ENCODE results near the gene ABTB1. TPM values are rescaled to one million over a fixed set of nuclear protein-coding genes. Genes with fewer than 3 reads are reported as not detected.

ABTB1 gene
- total RNA-seq, 5 donors from 2014 or later (not counting 1 experiment from before 2014, with no cell fraction given): 107 to 187 (median 166) TPM

DNA sequence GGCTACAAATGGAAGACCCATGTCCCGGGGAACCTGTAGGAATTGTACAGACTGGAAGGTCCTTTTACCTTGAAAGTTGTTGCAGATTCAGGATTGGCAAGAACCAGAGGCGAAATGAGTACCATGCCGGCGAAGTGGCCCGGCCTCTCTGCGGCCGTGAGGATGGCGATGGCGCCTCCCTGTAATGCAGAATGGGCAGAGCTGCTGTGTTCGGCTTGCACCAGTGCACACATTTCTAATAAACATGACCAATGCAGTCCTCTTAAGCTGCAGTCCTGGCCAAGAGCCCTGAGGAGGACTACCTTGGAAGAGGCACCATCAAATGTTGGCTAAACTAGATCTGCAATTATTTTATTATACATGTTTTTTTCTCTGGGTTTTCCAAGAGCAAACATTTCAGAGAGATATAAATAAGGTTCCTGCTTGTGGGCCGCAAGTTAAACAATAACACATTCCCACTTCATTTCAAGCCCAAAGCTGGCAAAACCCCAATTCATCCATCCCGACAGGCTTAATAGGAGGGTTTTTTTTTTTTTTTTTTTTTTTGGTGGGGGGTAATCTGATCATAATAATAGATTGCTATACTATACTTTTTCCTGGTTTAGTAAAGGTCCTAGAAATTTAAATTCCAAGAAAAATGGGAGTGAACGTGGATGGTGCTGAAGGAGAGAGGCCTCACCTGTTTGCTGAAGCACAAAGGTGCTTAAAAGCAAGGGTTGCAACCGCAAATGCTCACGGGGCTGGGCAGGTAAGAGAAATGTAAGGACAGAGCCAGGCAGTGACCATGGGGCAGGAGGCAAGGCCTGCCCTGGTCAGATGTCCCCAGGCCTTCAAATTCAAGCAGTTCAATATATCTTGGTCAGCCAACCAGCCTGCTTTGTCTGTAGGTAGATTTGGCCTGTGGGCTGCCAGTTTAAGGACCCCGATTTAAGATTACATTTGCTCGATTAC, 48.5 kb downstream of the ABTB1 start:
- Mint-ChIP-seq H3K9me3 (no peaks in the 10 kb centered on the region), H3K4me1 (no peaks in the 10 kb centered on the region), H3K36me3 (no peaks in the 10 kb centered on the region), H3K27me3 (peaks cover 9 to 24% of the 10 kb centered on the region in 2 donors), H3K27ac (no peak overlapping the region), H3K4me3 (no peak overlapping the region)
- WGBS (ENCODE audit: insufficient coverage): 89% methylated on average over 12 of the region's 17 CpGs
- Histone ChIP-seq H3K4me3 (ENCODE audit: control insufficient read depth in 1 of 2, extremely low read depth in 1 of 2, low read length in 1 of 2) (no peak overlapping the region), H3K27ac (ENCODE audit: low read length) (no peak overlapping the region), H3K36me3 (ENCODE audit: control insufficient read depth in 2 of 2, extremely low read depth in 1 of 2, insufficient read depth in 1 of 2, low read length in 1 of 2) (no peaks in the 10 kb centered on the region), H3K4me1 (ENCODE audit: control insufficient read depth in 1 of 2, extremely low read depth in 1 of 2, insufficient read depth in 2 of 2, low read length in 2 of 2) (no peaks in the 10 kb centered on the region), H3K9me3 (no peaks in the 10 kb centered on the region), H3K27me3 (replicated peaks in 1 of 2; ENCODE audit: control insufficient read depth in 2 of 2, extremely low read depth in 1 of 2, insufficient read depth in 2 of 2, low read length in 1 of 2) (peaks cover 0 to 32% of the 10 kb centered on the region in 2 experiments)
- no peak for DNase-seq
- ChIA-PET POLR2A (interaction anchor here in 1 of 2 donors (0.6 kb wide), 1 partner anchor 14 kb away, joined by 8 read pairs; no protein-coding TSS in a partner anchor), CTCF (no interaction called here)
- no peak for ATAC-seq (replicated peaks in 1 of 4)

DNA sequence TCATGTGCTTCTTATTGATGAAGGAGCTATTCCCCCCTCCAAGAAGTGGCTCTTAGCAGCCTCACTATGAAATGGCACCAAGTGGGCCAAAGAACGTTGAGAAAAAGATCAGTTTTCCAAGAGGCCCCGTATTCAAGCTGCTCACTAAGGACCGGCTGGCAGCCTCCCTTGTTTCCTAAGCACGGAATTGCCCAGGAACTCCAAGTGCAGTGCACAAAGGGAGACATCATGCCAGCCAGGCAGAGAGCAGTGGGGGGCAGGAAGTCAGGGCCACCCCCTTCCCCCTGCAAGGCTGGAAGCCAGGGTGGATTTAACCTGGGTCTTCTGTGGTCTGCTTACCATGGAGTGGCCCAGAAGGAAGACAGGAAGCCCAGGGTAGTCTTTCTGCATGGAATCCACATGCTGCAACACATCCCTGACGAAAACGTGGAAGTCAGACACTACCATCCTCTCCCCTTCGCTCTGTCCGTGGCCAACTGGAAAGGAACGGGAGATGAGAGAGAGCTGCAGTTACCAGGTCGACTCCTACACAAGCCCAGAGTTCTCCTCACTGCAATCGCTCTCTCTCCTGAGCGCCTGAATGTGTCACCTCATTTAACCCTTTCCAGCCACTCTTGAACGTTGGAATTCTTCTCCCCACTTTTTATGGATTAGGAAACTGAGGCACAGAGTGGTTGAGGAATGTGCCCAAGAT, 49.5 kb downstream of the ABTB1 start:
- H3K27ac Mint-ChIP-seq: no peak overlapping the region
- CTCF ChIA-PET: no interaction called here

DNA sequence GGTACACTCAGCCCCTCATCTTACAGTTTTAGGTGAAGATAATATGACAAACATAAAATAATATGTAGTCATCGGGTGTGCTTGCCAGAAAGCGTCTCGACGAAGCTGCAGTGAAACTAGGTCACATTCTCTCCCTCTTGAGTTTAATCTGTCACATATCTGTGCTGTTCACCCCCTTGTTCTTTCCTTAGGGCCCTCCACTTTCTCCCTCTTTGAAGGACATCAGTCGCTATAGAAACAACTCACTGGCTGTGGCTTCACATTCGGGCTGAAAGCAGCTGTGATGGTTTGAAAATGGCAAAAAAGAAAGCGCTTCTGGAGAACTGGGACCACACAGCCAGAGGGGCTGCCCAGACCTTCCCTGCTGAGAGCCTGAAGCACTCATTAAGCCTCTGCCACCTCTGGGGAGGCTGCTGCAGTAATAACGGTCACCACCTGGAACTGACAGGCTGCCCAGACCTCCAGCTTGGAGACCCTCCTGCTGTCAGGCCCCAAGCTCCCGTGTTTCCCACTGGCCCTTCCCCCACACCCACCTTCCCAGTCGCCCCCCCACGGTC, 50.3 kb downstream of the ABTB1 start:
- H3K4me1 Mint-ChIP-seq: no peaks in the 10 kb centered on the region
- CTCF ChIA-PET: no interaction called here
- Histone ChIP-seq H3K27me3 (replicated peaks in 1 of 2; ENCODE audit: control insufficient read depth in 2 of 2, extremely low read depth in 1 of 2, insufficient read depth in 2 of 2, low read length in 1 of 2) (peaks cover 0 to 20% of the 10 kb centered on the region in 2 experiments), H3K36me3 (ENCODE audit: control insufficient read depth in 2 of 2, extremely low read depth in 1 of 2, insufficient read depth in 1 of 2, low read length in 1 of 2) (no peaks in the 10 kb centered on the region), H3K4me3 (ENCODE audit: control insufficient read depth in 1 of 2, extremely low read depth in 1 of 2, low read length in 1 of 2) (no peak overlapping the region), H3K27ac (ENCODE audit: low read length) (no peak overlapping the region), H3K4me1 (ENCODE audit: control insufficient read depth in 1 of 2, extremely low read depth in 1 of 2, insufficient read depth in 2 of 2, low read length in 2 of 2) (no peaks in the 10 kb centered on the region), H3K9me3 (no peaks in the 10 kb centered on the region)
- peaks cover 7 to 21% of the 10 kb centered on the region in 2 donors for H3K27me3 Mint-ChIP-seq
- DNase-seq (no peak), ATAC-seq (replicated peaks in 1 of 4) (no peak)
- H3K36me3 Mint-ChIP-seq: no peaks in the 10 kb centered on the region
- POLR2A ChIA-PET: no interaction called here
- 70% methylated on average over 9 of the region's 11 CpGs for WGBS (ENCODE audit: insufficient coverage)
- H3K4me3 Mint-ChIP-seq: no peak overlapping the region
- no peak overlapping the region for H3K27ac Mint-ChIP-seq
- H3K9me3 Mint-ChIP-seq: no peaks in the 10 kb centered on the region

More for the DNA sequence above, 49.5 kb downstream of the ABTB1 start:
- H3K4me3 ChIP-seq (ENCODE audit: control insufficient read depth in 1 of 2, extremely low read depth in 1 of 2, low read length in 1 of 2): no peak overlapping the region
- H3K36me3 Mint-ChIP-seq: no peaks in the 10 kb centered on the region
- H3K4me1 Mint-ChIP-seq: no peaks in the 10 kb centered on the region
- H3K4me3 Mint-ChIP-seq: no peak overlapping the region
- H3K9me3 Mint-ChIP-seq: no peaks in the 10 kb centered on the region
- ATAC-seq (replicated peaks in 1 of 4) (no peak), DNase-seq (no peak)
- H3K4me1 ChIP-seq (ENCODE audit: control insufficient read depth in 1 of 2, extremely low read depth in 1 of 2, insufficient read depth in 2 of 2, low read length in 2 of 2): no peaks in the 10 kb centered on the region
- H3K27me3 ChIP-seq (replicated peaks in 1 of 2; ENCODE audit: control insufficient read depth in 2 of 2, extremely low read depth in 1 of 2, insufficient read depth in 2 of 2, low read length in 1 of 2): peaks cover 0 to 22% of the 10 kb centered on the region in 2 experiments
- POLR2A ChIA-PET: no interaction called here
- peaks cover 7 to 24% of the 10 kb centered on the region in 2 donors for H3K27me3 Mint-ChIP-seq
- no peaks in the 10 kb centered on the region for H3K9me3 ChIP-seq
- no peaks in the 10 kb centered on the region for H3K36me3 ChIP-seq (ENCODE audit: control insufficient read depth in 2 of 2, extremely low read depth in 1 of 2, insufficient read depth in 1 of 2, low read length in 1 of 2)
- H3K27ac ChIP-seq (ENCODE audit: low read length): no peak overlapping the region
- 88% methylated on average over 10 of the region's 13 CpGs for WGBS (ENCODE audit: insufficient coverage)

DNA sequence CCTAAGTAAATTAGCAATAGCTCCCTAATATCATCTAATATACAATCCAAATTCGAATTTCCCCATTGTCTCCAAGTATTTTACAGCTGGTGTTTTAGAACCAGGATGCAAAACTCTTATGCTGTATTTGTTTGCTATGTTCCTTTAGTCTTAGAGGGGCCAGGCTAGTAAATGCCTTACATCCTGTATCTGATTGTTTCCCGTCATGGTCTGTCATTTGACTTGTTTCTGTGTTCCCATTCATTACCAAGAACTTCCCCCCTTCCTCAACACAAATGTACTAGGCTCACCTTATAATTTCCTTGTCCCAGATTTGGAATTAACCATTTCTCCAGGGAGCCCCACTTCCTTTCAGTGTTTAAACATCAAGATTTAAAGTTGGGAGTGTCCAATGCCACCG, 54.1 kb downstream of the ABTB1 start:
- Histone ChIP-seq H3K9me3 (no peaks in the 10 kb centered on the region), H3K27ac (ENCODE audit: low read length) (no peak overlapping the region), H3K36me3 (ENCODE audit: control insufficient read depth in 2 of 2, extremely low read depth in 1 of 2, insufficient read depth in 1 of 2, low read length in 1 of 2) (no peaks in the 10 kb centered on the region), H3K27me3 (replicated peaks in 1 of 2; ENCODE audit: control insufficient read depth in 2 of 2, extremely low read depth in 1 of 2, insufficient read depth in 2 of 2, low read length in 1 of 2) (peaks cover 0 to 22% of the 10 kb centered on the region in 2 experiments), H3K4me3 (ENCODE audit: control insufficient read depth in 1 of 2, extremely low read depth in 1 of 2, low read length in 1 of 2) (no peak overlapping the region), H3K4me1 (ENCODE audit: control insufficient read depth in 1 of 2, extremely low read depth in 1 of 2, insufficient read depth in 2 of 2, low read length in 2 of 2) (no peaks in the 10 kb centered on the region)
- DNase-seq: no peak
- Mint-ChIP-seq H3K27ac (no peak overlapping the region), H3K4me3 (no peak overlapping the region), H3K36me3 (no peaks in the 10 kb centered on the region), H3K27me3 (peaks cover 12 to 31% of the 10 kb centered on the region in 2 donors), H3K4me1 (no peaks in the 10 kb centered on the region), H3K9me3 (no peaks in the 10 kb centered on the region)
- no peak for ATAC-seq (replicated peaks in 1 of 4)
- WGBS (ENCODE audit: insufficient coverage): no CpG with 5 or more reads among the region's 3 CpGs
- CTCF ChIA-PET: no interaction called here
- POLR2A ChIA-PET: interaction anchor here in 1 of 2 donors (0.6 kb wide), 1 partner anchor 90 kb away, joined by 3 read pairs; no protein-coding TSS in a partner anchor

DNA sequence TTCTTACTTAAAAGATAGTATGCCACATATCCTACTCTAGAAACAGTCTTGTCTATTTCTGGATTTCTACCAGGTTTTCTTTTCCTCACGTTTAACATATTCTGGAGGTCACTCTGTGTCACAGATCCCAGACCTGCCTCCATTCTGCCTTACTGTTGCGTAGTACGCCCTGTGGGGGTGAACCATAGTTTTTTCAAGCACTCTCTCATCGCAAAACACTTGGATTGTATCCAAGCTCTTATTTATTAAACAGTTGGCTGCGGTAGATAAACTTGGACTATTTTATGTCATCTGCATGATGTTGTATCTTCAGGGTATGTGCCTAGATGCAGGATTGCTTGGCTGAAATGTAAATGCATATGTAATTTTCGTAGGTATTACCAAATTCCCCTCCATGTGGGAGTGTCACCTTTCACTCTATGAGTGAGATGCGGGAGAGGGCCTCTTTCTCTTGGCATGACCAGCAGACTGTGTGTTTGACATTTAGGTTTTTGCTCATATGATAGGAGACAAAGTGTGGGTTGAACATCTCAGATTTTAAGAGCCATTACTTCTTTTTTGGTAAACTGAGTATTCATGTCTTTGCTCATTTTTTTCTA, 55.8 kb downstream of the ABTB1 start:
- POLR2A ChIA-PET: no interaction called here
- ATAC-seq (replicated peaks in 1 of 4) (no peak), DNase-seq (no peak)
- Mint-ChIP-seq H3K36me3 (no peaks in the 10 kb centered on the region), H3K9me3 (no peaks in the 10 kb centered on the region), H3K4me3 (no peak overlapping the region), H3K27me3 (peaks cover 16 to 31% of the 10 kb centered on the region in 2 donors), H3K4me1 (no peaks in the 10 kb centered on the region), H3K27ac (no peak overlapping the region)
- 57% methylated on average over 1 of the region's 7 CpGs for WGBS (ENCODE audit: insufficient coverage)
- Histone ChIP-seq H3K27ac (ENCODE audit: low read length) (no peak overlapping the region), H3K27me3 (replicated peaks in 1 of 2; ENCODE audit: control insufficient read depth in 2 of 2, extremely low read depth in 1 of 2, insufficient read depth in 2 of 2, low read length in 1 of 2) (peaks cover 0 to 25% of the 10 kb centered on the region in 2 experiments), H3K4me3 (ENCODE audit: control insufficient read depth in 1 of 2, extremely low read depth in 1 of 2, low read length in 1 of 2) (no peak overlapping the region), H3K36me3 (ENCODE audit: control insufficient read depth in 2 of 2, extremely low read depth in 1 of 2, insufficient read depth in 1 of 2, low read length in 1 of 2) (no peaks in the 10 kb centered on the region), H3K4me1 (ENCODE audit: control insufficient read depth in 1 of 2, extremely low read depth in 1 of 2, insufficient read depth in 2 of 2, low read length in 2 of 2) (no peaks in the 10 kb centered on the region), H3K9me3 (no peaks in the 10 kb centered on the region)
- CTCF ChIA-PET: no interaction called here

DNA sequence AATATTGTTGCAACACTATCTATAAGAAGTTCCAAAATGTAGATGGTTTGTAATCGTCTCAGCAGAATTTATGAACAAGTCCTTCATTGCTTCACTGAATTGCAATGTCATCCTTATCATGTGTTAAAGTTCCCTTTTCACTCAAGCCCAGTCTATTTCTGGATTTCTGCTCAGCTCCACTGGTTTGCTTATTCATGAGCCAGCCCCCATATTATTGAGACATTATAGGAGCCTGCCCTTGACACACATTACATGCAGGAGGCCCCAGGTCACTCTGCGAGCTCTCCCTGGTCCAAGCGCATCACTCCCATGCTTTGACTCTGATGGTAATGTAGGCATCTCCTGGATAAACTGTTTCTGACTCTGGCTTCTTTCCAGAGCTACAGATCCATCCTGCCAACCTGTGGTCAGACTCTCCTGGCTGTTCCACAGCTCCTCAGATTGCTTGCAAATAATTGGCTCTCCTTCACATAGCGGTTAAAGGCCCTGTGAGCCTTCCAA, 56.9 kb downstream of the ABTB1 start:
- ChIA-PET CTCF (no interaction called here), POLR2A (no interaction called here)
- Mint-ChIP-seq H3K36me3 (no peaks in the 10 kb centered on the region), H3K27ac (no peak overlapping the region), H3K9me3 (no peaks in the 10 kb centered on the region), H3K4me1 (peaks cover 0 to under 1% (median 0%) of the 10 kb centered on the region in 3 donors), H3K4me3 (no peak overlapping the region), H3K27me3 (peaks cover 11 to 34% of the 10 kb centered on the region in 2 donors)
- Histone ChIP-seq H3K4me3 (ENCODE audit: control insufficient read depth in 1 of 2, extremely low read depth in 1 of 2, low read length in 1 of 2) (no peak overlapping the region), H3K27ac (ENCODE audit: low read length) (no peak overlapping the region), H3K27me3 (replicated peaks in 1 of 2; ENCODE audit: control insufficient read depth in 2 of 2, extremely low read depth in 1 of 2, insufficient read depth in 2 of 2, low read length in 1 of 2) (peaks cover 0 to 33% of the 10 kb centered on the region in 2 experiments), H3K4me1 (ENCODE audit: control insufficient read depth in 1 of 2, extremely low read depth in 1 of 2, insufficient read depth in 2 of 2, low read length in 2 of 2) (no peaks in the 10 kb centered on the region), H3K36me3 (ENCODE audit: control insufficient read depth in 2 of 2, extremely low read depth in 1 of 2, insufficient read depth in 1 of 2, low read length in 1 of 2) (no peaks in the 10 kb centered on the region), H3K9me3 (no peaks in the 10 kb centered on the region)
- ATAC-seq (replicated peaks in 1 of 4) (no peak), DNase-seq (no peak)
- 83% methylated on average over 1 of the region's 4 CpGs for WGBS (ENCODE audit: insufficient coverage)

All from T-cell (primary cell).